Panc1 (cell line): ENCODE measurements around the gene AKAP11.

Source experiments
- CTCF ChIP-seq: fragments of 450-650 bp; IDR thresholded peaks from 2 replicates; pipeline ENCODE4 v1.5.1; 2017; ENCODE audit warnings: mild to moderate bottlenecking
- REST ChIP-seq, 2 experiments: IDR thresholded peaks; 2 replicates each; pipeline ENCODE4 v1.6.1; 2011 to 2012; ENCODE audit warnings: low read depth in 2 of 2, control low read depth in 1 of 2, low read length in 1 of 2, mild to moderate bottlenecking in 1 of 2, moderate library complexity in 1 of 2; ENCODE audit not compliant: insufficient read depth in 1 of 2
- TCF7L2 ChIP-seq: IDR thresholded peaks from 2 replicates; pipeline ENCODE4 v1.6.1; 2011; ENCODE audit warnings: mild to moderate bottlenecking, low read depth, low read length, inconsistent platforms

GRCh38 chr13:42298392-42298791 is 26.4 kb downstream of the AKAP11 start:
- TF ChIP-seq TCF7L2 (no peak), CTCF (no peak), REST (IDR thresholded peaks at IDR 0.05; ENCODE audit: insufficient read depth in 1 of 2, low read depth in 2 of 2, low read length in 1 of 2) (no peak)
